A549 treated with RU486 at 1 μM for 4 hours (cell line): ENCODE results near the gene DLEC1. TPM values are rescaled to one million over a fixed set of nuclear protein-coding genes. Genes with fewer than 3 reads are reported as not detected.

Source experiments
- total RNA-seq: library from RNA; stranded (reverse); fragments of 200-300 nt; extraction: Qiagen RNA extraction; gene quantifications from 5 replicates; pipeline ENCODE4 v1.2.3, GENCODE V29; 2022; ENCODE audit warnings: low read depth

DLEC1 gene, protein sequence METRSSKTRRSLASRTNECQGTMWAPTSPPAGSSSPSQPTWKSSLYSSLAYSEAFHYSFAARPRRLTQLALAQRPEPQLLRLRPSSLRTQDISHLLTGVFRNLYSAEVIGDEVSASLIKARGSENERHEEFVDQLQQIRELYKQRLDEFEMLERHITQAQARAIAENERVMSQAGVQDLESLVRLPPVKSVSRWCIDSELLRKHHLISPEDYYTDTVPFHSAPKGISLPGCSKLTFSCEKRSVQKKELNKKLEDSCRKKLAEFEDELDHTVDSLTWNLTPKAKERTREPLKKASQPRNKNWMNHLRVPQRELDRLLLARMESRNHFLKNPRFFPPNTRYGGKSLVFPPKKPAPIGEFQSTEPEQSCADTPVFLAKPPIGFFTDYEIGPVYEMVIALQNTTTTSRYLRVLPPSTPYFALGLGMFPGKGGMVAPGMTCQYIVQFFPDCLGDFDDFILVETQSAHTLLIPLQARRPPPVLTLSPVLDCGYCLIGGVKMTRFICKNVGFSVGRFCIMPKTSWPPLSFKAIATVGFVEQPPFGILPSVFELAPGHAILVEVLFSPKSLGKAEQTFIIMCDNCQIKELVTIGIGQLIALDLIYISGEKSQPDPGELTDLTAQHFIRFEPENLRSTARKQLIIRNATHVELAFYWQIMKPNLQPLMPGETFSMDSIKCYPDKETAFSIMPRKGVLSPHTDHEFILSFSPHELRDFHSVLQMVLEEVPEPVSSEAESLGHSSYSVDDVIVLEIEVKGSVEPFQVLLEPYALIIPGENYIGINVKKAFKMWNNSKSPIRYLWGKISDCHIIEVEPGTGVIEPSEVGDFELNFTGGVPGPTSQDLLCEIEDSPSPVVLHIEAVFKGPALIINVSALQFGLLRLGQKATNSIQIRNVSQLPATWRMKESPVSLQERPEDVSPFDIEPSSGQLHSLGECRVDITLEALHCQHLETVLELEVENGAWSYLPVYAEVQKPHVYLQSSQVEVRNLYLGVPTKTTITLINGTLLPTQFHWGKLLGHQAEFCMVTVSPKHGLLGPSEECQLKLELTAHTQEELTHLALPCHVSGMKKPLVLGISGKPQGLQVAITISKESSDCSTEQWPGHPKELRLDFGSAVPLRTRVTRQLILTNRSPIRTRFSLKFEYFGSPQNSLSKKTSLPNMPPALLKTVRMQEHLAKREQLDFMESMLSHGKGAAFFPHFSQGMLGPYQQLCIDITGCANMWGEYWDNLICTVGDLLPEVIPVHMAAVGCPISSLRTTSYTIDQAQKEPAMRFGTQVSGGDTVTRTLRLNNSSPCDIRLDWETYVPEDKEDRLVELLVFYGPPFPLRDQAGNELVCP (N-terminal part only)
- 0.03 to 0.08 TPM in 2 of 5 replicates, not detected in the others for total RNA-seq

DNA sequence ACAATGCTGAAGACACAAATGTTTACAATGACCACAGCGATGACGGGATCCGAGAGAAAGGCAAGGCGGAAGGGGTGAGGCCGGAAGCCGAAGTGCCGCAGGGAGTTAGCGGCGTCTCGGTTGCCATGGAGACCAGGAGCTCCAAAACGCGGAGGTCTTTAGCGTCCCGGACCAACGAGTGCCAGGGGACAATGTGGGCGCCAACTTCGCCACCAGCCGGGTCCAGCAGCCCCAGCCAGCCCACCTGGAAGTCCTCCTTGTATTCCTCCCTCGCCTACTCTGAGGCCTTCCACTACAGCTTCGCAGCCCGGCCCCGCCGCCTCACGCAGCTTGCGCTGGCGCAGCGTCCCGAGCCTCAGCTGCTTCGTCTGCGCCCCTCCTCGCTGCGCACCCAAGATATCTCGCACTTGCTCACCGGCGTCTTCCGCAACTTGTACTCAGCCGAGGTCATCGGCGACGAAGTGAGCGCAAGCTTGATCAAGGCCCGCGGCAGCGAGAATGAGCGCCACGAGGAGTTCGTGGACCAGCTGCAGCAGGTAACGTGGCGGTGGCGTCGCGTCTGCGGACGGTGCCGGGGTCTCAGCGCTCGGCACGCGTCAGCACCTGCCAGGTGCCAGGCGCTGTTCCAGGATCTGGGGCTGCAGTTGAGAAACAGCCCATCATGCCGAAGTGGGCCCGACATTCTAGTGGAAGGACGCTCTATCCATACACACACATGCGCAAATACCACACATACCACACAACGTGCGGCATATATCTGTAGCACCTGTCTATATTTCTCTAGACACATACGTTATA, at the start of gene DLEC1:
TSS of gene DLEC1 (plus strand) at position 108 of the 798 bp plus-strand sequence. CDS start at position 126, 18 bp downstream.

DNA sequence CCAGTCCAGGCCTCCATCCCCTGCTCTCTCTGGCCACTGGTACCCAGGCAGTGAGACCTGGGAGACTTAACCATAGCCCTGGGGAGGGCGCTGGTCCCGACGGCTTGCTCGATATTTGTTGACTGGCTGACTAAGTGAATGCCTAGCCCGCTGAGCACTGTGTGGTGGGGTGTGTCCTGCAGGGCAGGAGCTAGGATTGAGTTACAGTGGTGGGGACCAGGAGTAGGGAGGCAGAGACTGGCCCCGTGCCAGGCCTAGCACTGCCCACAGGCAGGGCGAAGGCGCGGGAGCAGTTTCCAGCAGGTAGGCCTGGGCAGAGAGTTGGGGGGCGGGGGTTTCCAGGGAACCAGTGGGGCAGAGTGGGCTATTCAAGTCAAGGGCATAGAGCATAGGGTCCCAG, 48.5 kb upstream of the DLEC1 start, which contains the start of gene VILL:
TSS of gene VILL (plus strand) at position 260 of the 400 bp plus-strand sequence. CDS start 2,887 bp downstream, outside the sequence.

DNA sequence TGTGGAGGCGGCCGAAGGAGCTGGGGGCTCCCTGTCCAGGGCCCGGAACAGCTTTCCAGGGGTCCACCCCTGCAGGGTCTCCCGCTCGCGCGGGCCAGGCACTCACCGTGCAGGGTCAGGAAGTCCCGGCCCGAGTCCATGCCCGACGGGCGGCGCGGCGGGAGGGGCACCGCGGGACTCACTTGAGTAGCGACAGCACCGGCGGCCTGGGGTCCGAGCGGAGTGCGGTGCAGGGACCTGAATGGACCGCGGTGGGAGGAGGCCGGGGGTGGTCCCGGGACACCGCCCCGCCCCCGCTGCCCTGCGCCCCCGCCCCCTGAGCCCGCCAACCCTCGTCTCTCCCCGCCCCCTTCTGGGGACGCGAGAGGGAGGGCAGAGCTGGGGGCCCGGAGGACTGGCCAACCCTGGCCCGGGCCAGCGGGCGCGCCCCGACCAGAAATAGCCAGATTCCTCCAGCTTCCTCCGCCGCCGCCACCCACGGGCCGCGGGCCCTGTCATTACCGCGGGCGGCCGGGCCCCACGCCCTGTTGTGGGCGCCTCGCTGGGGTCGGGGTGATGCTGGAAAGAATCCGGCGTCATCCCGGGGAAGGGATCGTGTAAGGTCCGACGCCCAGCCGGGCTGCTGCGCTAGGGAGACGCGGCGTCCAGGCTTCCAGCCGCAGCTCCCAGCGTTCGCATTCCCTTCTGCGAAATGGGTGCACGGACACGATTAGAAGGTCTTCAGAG, 9.4 kb upstream of the DLEC1 start, which contains the start of gene PLCD1:
TSS of gene PLCD1 (minus strand) at position 243 of the 726 bp plus-strand sequence. CDS start at position 140, 103 bp downstream.

DNA sequence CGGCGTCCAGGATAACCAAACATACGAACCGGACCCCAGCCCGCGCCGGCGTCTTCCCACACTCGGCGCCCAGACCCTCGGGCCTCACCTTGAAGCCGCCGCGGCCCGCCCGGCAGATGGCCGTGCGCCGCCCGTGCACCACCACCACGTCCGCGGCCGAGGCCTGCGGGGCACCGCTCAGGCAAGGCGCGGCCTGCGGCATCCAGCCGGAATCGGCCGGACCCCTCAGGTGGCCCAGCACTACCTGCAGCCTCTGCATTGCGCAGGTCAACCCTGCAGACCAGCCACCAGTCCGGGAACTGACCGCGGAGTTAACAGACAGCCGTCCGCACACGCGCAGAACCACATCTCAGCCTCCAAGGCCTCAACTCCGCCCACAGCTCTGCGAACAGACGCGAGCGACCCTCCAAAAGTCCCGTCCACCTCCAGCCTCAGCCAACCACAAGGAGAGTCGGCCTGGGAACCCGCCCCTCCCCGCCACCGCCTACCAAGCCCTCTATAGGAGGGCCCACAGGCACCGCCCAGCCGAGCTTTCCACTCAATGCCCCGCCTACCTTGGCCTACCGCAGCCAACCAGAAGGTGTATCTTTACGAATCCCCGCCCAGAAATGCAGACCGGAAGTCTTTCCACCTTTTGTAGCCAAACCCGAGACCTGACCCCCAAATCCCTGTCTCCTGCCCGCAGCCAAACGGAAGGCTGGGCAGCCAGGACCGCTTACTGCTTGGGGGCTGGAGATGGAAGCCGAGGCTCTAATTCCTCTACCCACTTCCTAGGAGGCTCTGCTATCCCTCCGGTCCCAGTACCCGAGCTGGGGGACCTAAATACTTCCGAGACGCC, 98.0 kb downstream of the DLEC1 start, which contains the start of gene ACAA1:
TSS of gene ACAA1 (minus strand) at position 351 of the 838 bp plus-strand sequence. CDS start at position 259, 92 bp downstream.

DNA sequence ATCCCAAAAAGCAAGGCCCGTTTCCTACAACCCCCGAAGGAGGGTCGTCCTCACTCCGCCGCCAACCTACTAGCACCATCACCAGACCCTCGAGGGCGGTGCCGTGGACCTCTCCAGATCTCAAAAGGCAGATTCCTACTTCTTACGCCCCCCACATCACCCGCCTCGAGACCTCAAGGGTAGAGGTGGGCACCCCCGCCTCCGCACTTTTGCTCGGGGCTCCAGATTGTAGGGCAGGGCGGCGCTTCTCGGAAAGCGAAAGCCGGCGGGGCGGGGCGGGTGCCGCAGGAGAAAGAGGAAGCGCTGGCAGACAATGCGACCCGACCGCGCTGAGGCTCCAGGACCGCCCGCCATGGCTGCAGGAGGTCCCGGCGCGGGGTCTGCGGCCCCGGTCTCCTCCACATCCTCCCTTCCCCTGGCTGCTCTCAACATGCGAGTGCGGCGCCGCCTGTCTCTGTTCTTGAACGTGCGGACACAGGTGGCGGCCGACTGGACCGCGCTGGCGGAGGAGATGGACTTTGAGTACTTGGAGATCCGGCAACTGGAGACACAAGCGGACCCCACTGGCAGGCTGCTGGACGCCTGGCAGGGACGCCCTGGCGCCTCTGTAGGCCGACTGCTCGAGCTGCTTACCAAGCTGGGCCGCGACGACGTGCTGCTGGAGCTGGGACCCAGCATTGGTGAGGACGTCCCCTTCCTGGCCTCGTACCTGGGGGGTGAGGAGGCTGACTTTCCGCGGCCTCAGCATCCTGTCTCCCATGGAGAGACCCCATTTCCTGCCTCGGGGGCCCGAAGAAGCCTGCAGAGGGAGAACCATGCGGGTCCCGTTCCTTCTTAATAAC, 99.6 kb downstream of the DLEC1 start, which contains the start of gene MYD88:
TSS of gene MYD88 (plus strand) at position 313 of the 842 bp plus-strand sequence. CDS start at position 353, 40 bp downstream.

DNA sequence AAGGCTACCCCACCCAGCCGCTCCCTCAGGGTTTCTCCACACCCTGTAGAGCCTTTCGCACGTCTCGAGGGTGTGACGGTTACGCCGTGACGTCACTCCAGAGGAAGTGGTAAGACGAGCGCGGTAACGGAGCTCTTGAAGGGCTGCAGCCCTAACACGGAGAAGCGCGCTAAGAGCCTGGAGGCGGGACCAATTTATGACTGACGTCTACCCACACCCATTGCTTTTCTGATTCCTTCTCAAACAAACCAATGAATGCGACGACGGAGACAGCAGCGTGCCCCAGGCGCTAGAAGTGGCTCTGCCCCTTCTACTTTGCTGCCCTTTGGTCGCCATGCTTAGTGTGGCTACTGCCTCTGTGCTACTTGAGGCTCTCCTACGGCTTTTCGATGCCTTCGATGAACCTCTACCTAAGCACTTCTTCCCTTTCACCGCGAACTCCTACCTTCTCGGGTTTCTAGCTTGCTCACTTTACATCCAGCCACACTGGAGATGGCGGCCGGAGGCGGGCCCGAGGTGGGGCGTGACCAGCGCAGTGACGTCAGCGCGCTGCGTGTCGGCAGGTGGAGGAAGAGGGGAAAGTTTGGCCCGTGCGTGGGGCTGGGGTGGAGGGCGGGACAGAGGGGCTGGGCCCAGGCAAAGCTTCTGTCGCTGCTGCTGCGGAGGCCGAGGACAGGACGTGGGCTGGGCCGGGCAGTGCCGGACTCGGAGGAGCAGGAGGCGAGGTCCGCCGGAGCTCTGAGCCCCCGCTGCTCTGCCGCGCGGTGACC, 126.1 kb downstream of the DLEC1 start, which contains the start of gene OXSR1:
TSS of gene OXSR1 (plus strand) at position 586 of the 770 bp plus-strand sequence. CDS start 340 bp downstream, outside the sequence.

Other genes starting within 250 kb of the DLEC1 start
- 10.7 to 12.3 TPM (median 11.1 TPM) in 5 replicates for gene CTDSPL, start 177.3 kb upstream of the DLEC1 start, total RNA-seq
- gene VILL, start 48.4 kb upstream of the DLEC1 start, total RNA-seq = 0.13 to 0.23 TPM (median 0.13 TPM) in 4 of 5 replicates, not detected in the other
- gene PLCD1, start 9.6 kb upstream of the DLEC1 start, total RNA-seq = 3.2 to 4.4 TPM (median 3.2 TPM) in 5 replicates
- 39.6 to 48.3 TPM (median 46.7 TPM) in 5 replicates for gene ACAA1, start 97.9 kb downstream of the DLEC1 start, total RNA-seq
- gene MYD88, start 99.5 kb downstream of the DLEC1 start, total RNA-seq = 25.3 to 28.3 TPM (median 26.8 TPM) in 5 replicates
- 23.5 to 40.1 TPM (median 36.1 TPM) in 5 replicates for gene OXSR1, start 126.3 kb downstream of the DLEC1 start, total RNA-seq
- 0.06 TPM in 1 of 5 replicates, not detected in the others for gene SLC22A13, start 226.6 kb downstream of the DLEC1 start, total RNA-seq
- gene SLC22A14, start 243.1 kb downstream of the DLEC1 start, total RNA-seq = 0.11 TPM in 1 of 5 replicates, not detected in the others